Activated CD4-positive, alpha-beta T cell treated with anti-CD3 and anti-CD28 coated beads, Interleukin-2, amount 10 ng/mL, durations not matched to agents 7 days and 5 days (primary cell): ENCODE data around the gene VTCN1. TPM values are rescaled to one million over a fixed set of nuclear protein-coding genes. Genes with fewer than 3 reads are reported as not detected.
"Not testable (repeated sequence)": the region's sequence is repeated elsewhere in the genome, so short reads cannot be mapped to it uniquely, and the experiment has no call there.

Experiments used
- CTCF ChIA-PET: fragments of 350-600 bp; sonication (Branson Sonifier 250); formaldehyde crosslinking; loops from one replicate; lab custom pipeline; 2021; ENCODE audit warnings: antibody characterized with exemption; lab: Charles Lee
- POLR2A ChIA-PET: fragments of 350-600 bp; sonication (Branson Sonifier 250); formaldehyde crosslinking; loops from one replicate; lab custom pipeline; 2021; ENCODE audit warnings: antibody characterized with exemption; lab: Charles Lee
- DNase-seq: peaks from one replicate; pipeline ENCODE4 v3.0.0-alpha.2; 2020
- H3K27ac Mint-ChIP-seq: one replicate; pipeline ENCODE4 v1.8.0; 2021; ENCODE audit warnings: mild to moderate bottlenecking, moderate library complexity, mixed read lengths
- H3K27me3 Mint-ChIP-seq: one replicate; pipeline ENCODE4 v1.8.0; 2021; ENCODE audit warnings: mixed read lengths
- H3K36me3 Mint-ChIP-seq: one replicate; pipeline ENCODE4 v1.8.0; 2021; ENCODE audit warnings: low read depth, mixed read lengths
- H3K4me1 Mint-ChIP-seq: one replicate; pipeline ENCODE4 v1.8.0; 2021; ENCODE audit warnings: mixed read lengths
- H3K4me3 Mint-ChIP-seq: one replicate; pipeline ENCODE4 v1.8.0; 2021; ENCODE audit warnings: mild to moderate bottlenecking, moderate library complexity, mixed read lengths
- H3K9me3 Mint-ChIP-seq: one replicate; pipeline ENCODE4 v1.8.0; 2021; ENCODE audit warnings: mixed read lengths
- total RNA-seq, 2 experiments: library from RNA; stranded (reverse); gene quantifications; one replicate each; pipeline ENCODE4 v1.2.3, GENCODE V29; 2021

Gene VTCN1
- total RNA-seq, 2 experiments from 2014 or later, result not detected

DNA sequence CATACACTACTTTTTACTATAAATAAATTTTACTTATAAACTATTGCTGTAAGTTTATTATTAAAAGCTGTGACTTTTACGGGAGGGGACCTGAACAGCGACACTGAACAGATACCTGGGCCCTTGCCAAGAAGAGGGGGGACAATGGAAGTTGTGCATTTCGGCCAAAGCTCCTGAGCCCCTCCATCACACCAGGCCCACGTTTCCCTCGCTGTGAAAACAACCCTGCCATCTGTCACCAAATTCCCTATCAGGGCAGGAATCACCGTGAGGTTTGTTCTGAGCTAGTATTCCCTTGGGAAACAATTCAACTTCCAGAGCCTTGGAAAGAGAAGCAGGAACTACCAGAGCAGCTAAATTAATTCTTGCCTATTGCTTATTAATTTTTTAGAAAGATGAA lies 37.0 kb downstream of the VTCN1 start:
- Mint-ChIP-seq H3K27ac (no peak overlapping the region), H3K27me3 (peaks cover 2% of the 10 kb centered on the region), H3K4me3 (no peak overlapping the region), H3K9me3 (no peaks in the 10 kb centered on the region), H3K36me3 (no peaks in the 10 kb centered on the region), H3K4me1 (no peaks in the 10 kb centered on the region)
- ChIA-PET CTCF (interaction anchor here (1.9 kb wide), 1 partner anchor 10 kb away, joined by 5 read pairs; no protein-coding TSS in a partner anchor), POLR2A (no interaction called here)
- no peak for DNase-seq

DNA sequence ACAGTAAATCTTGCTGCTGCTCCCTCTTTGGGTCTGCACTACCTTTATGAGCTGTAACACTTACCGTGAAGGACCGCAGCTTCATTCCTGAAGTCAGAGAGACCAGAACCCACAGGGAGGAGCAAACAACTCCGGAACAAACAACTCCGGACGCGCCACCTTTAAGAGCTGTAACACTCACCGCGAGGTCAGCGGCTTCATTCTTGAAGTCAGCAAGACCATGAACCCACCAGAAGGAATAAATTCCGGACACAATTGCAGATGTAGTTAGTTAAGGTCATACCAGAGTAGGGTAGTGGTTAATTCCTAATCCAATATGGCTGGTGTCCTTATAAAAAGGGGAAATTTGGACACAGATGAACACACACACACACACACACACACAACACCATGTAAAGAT lies 37.7 kb downstream of the VTCN1 start:
- Mint-ChIP-seq H3K4me1 (no peaks in the 10 kb centered on the region), H3K9me3 (no peaks in the 10 kb centered on the region), H3K36me3 (no peaks in the 10 kb centered on the region), H3K27ac (no peak overlapping the region), H3K4me3 (no peak overlapping the region), H3K27me3 (peaks cover 2% of the 10 kb centered on the region)
- POLR2A ChIA-PET, result no interaction called here
- no peak for DNase-seq
- CTCF ChIA-PET, result interaction anchor here (1.9 kb wide), 1 partner anchor 9 kb away, joined by 5 read pairs; no protein-coding TSS in a partner anchor

- Mint-ChIP-seq H3K36me3 (no peaks in the 10 kb centered on the region), H3K4me3 (no peak overlapping the region), H3K27me3 (peaks cover 9% of the 10 kb centered on the region), H3K27ac (no peak overlapping the region), H3K9me3 (no peaks in the 10 kb centered on the region), H3K4me1 (no peaks in the 10 kb centered on the region)
- no peak for DNase-seq
- ChIA-PET CTCF (no interaction called here), POLR2A (no interaction called here)
Measured at GRCh38 chr1:117171900-117172511, 38.7 kb downstream of the VTCN1 start.

- no peak for DNase-seq
- peaks cover 9% of the 10 kb centered on the region for H3K27me3 Mint-ChIP-seq
- H3K36me3 Mint-ChIP-seq, result no peaks in the 10 kb centered on the region
- no peaks in the 10 kb centered on the region for H3K9me3 Mint-ChIP-seq
- CTCF ChIA-PET, result no interaction called here
- no peak overlapping the region for H3K4me3 Mint-ChIP-seq
- POLR2A ChIA-PET, result no interaction called here
- H3K4me1 Mint-ChIP-seq, result no peaks in the 10 kb centered on the region
- H3K27ac Mint-ChIP-seq, result no peak overlapping the region
Measured at GRCh38 chr1:117169871-117170596, 40.7 kb downstream of the VTCN1 start.

DNA sequence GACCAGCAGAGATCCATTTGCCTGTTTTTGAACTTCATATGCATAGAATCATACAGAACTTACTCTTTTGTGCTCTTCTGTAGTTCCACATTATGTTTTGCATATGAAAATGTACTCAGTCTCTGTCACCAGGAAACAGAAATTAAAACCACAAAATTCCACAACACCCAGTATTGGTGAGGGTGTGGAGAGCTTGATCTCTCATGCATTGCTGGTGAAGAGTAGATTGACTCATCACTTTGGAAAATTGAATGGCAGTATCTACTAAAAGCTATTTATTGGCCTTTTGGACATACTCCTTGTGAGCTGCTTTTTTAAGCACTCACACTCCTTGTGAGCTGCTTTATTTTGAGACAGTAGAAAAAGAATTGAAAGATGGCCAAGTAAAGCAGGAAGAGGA lies 43.3 kb downstream of the VTCN1 start:
- POLR2A ChIA-PET, result no interaction called here
- no peak for DNase-seq
- Mint-ChIP-seq H3K27ac (no peak overlapping the region), H3K36me3 (no peaks in the 10 kb centered on the region), H3K9me3 (no peaks in the 10 kb centered on the region), H3K4me1 (no peaks in the 10 kb centered on the region), H3K4me3 (no peak overlapping the region), H3K27me3 (peaks cover 11% of the 10 kb centered on the region)
- CTCF ChIA-PET, result no interaction called here

GRCh38 chr1:117166076-117166475 lies 44.7 kb downstream of the VTCN1 start:
- no peak for DNase-seq
- Mint-ChIP-seq H3K27me3 (peaks cover 16% of the 10 kb centered on the region), H3K27ac (no peak overlapping the region), H3K36me3 (no peaks in the 10 kb centered on the region), H3K9me3 (no peaks in the 10 kb centered on the region), H3K4me3 (no peak overlapping the region), H3K4me1 (no peaks in the 10 kb centered on the region)
- CTCF ChIA-PET, result no interaction called here
- POLR2A ChIA-PET, result no interaction called here

DNA sequence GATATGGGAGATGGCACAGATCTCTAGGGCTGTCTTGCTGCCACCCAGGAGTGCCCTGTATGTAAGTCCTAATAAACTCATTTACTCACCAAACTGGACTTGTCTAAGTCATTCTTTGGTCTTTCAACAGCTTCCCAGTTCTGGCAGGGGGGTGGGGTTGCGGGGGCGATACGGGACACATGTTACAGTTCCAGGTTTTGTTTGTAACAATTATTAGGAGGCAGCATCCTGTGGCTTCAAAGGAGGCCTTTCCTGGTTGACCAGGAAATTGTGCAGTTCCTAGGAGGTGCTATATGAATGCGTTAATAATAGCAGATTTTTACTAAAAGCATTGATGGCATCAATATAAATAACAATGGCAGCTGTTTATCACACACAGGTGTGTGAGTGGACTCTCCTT lies 46.5 kb downstream of the VTCN1 start:
- ChIA-PET POLR2A (no interaction called here), CTCF (interaction anchor here (0.9 to 1.9 kb wide), 2 partner anchors 9 to 42 kb away, joined by 3 to 5 read pairs; no protein-coding TSS in a partner anchor)
- no peaks in the 10 kb centered on the region for H3K4me1 Mint-ChIP-seq
- no peaks in the 10 kb centered on the region for H3K9me3 Mint-ChIP-seq
- peaks cover 19% of the 10 kb centered on the region for H3K27me3 Mint-ChIP-seq
- DNase-seq, result no peak
- H3K4me3 Mint-ChIP-seq, result no peak overlapping the region
- no peak overlapping the region for H3K27ac Mint-ChIP-seq
- no peaks in the 10 kb centered on the region for H3K36me3 Mint-ChIP-seq

GRCh38 chr1:117162816-117163215 lies 47.9 kb downstream of the VTCN1 start:
- no peak overlapping the region for H3K27ac Mint-ChIP-seq
- H3K36me3 Mint-ChIP-seq, result no peaks in the 10 kb centered on the region
- H3K9me3 Mint-ChIP-seq, result no peaks in the 10 kb centered on the region
- POLR2A ChIA-PET, result no interaction called here
- no peaks in the 10 kb centered on the region for H3K4me1 Mint-ChIP-seq
- H3K27me3 Mint-ChIP-seq, result peaks cover 17% of the 10 kb centered on the region
- H3K4me3 Mint-ChIP-seq, result no peak overlapping the region
- CTCF ChIA-PET, result no interaction called here
- DNase-seq, result no peak

DNA sequence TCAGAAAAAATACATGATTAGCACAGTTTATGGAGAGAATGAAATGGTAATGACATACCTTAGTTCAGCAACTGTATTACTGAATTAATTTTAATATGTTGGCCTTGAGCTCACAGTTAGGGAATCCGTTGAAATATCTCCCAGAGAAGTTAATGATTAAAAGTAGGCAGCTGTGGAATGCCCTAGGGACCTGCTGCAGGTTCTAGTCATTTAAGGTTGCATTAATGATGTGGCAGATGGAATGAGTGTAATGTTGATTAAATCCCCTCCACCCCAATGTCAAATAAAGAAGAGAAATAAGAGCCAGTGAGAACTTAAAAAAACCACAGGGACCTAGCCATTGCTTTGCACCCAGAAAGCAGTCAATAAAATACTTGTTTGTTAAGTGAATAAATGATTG lies 48.8 kb downstream of the VTCN1 start:
- ChIA-PET CTCF (interaction anchor here (1.1 kb wide), 1 partner anchor 592 kb away, joined by 3 read pairs; no protein-coding TSS in a partner anchor), POLR2A (no interaction called here)
- no peaks in the 10 kb centered on the region for H3K9me3 Mint-ChIP-seq
- H3K4me1 Mint-ChIP-seq, result no peaks in the 10 kb centered on the region
- H3K27me3 Mint-ChIP-seq, result peaks cover 12% of the 10 kb centered on the region
- no peak for DNase-seq
- H3K27ac Mint-ChIP-seq, result no peak overlapping the region
- H3K4me3 Mint-ChIP-seq, result no peak overlapping the region
- H3K36me3 Mint-ChIP-seq, result no peaks in the 10 kb centered on the region

- H3K36me3 Mint-ChIP-seq, POLR2A ChIA-PET, H3K9me3 Mint-ChIP-seq, H3K4me1 Mint-ChIP-seq, H3K27me3 Mint-ChIP-seq, H3K4me3 Mint-ChIP-seq, H3K27ac Mint-ChIP-seq, DNase-seq: not testable (repeated sequence)
- CTCF ChIA-PET, result interaction anchor here (0.7 kb wide), 1 partner anchor 23 kb away, joined by 3 read pairs; no protein-coding TSS in a partner anchor
Measured at GRCh38 chr1:117151305-117151704, 59.4 kb downstream of the VTCN1 start.

GRCh38 chr1:117150316-117150715 lies 60.4 kb downstream of the VTCN1 start:
- ChIA-PET CTCF (no interaction called here), POLR2A (no interaction called here)
- Mint-ChIP-seq H3K27me3 (peaks cover 8% of the 10 kb centered on the region), H3K9me3 (peaks cover 7% of the 10 kb centered on the region), H3K36me3 (no peaks in the 10 kb centered on the region), H3K27ac (no peak overlapping the region), H3K4me3 (no peak overlapping the region), H3K4me1 (no peaks in the 10 kb centered on the region)
- DNase-seq, result no peak

DNA sequence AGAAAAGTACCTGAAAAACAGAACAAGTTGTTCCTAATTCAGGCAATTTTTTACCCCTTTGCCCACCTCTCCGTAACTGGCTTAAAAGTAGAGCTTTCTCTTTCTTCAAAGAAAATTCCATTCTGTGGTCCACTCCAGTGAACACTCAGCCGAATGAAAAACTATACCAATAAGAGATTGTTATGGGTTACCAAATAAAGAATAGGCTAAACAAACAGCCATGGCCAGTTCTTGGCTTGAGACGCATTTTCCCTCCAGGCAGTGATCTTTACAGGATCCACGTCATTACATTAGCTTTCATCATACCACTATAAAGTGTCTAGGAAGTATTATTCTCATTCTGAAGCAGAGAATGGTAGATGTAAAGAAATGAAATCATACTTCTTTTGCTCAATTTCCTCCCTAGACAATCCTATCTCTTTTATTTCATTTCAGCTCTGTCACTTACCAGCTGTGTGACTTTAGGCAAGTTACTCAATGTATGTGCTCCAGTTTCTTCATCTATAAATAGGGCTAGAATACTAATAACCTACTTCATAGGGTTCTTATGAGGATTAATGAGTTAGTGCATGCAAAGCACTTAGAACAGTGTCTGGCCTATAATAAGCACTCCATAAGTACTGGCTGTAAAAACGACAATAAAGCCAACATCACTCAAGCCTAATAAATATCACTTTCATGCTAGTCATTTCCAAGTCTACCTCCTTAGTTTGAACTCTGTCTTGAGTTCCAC lies 62.7 kb downstream of the VTCN1 start:
- no peak for DNase-seq
- Mint-ChIP-seq H3K4me3 (no peak overlapping the region), H3K36me3 (no peaks in the 10 kb centered on the region), H3K27me3 (peaks cover 8% of the 10 kb centered on the region), H3K27ac (no peak overlapping the region), H3K4me1 (no peaks in the 10 kb centered on the region), H3K9me3 (peaks cover 7% of the 10 kb centered on the region)
- CTCF ChIA-PET, result interaction anchor here (1.1 kb wide), 1 partner anchor 20 kb away, joined by 3 read pairs; no protein-coding TSS in a partner anchor
- POLR2A ChIA-PET, result no interaction called here

DNA sequence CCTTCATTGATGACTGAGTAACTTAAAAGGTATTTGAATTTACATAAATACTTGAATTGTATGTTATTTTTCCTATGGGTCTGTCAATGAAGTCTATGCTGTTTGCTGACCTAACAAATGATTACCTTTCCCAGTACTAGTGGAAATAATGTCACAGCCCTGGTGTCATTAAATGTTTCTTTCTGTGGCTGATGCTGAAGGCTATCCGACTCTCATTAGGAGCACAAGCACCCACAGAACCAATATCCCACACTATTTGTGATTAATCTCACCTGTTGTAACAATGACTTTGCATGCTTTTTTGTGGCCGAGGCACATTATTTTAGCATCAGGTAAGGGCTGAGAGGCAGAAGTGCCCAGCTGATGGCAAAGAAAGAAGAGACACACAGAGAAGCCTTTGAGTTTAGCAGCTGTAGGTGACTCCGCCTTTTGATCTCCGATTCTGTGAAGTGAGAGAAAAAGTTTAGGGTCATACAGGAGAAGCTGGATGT lies 63.3 kb downstream of the VTCN1 start:
- Mint-ChIP-seq H3K36me3 (no peaks in the 10 kb centered on the region), H3K27me3 (peaks cover 8% of the 10 kb centered on the region), H3K4me3 (no peak overlapping the region), H3K27ac (no peak overlapping the region), H3K9me3 (peaks cover 7% of the 10 kb centered on the region), H3K4me1 (no peaks in the 10 kb centered on the region)
- ChIA-PET POLR2A (no interaction called here), CTCF (interaction anchor here (1.1 kb wide), 1 partner anchor 19 kb away, joined by 3 read pairs; no protein-coding TSS in a partner anchor)
- no peak for DNase-seq
